Kidney epithelial cell (primary cell): Measurements from ENCODE around the gene NUCB2. TPM values are rescaled to one million over a fixed set of nuclear protein-coding genes. Genes with fewer than 3 reads are reported as not detected.

Source experiments
- DNase-seq: peaks from one replicate; pipeline ENCODE4 v3.0.0-alpha.2; 2010; ENCODE audit warnings: low read depth
- H3K27me3 ChIP-seq: 2 replicates; pipeline ENCODE4 v1.6.0; 2011; ENCODE audit warnings: low read length; ENCODE audit not compliant: control insufficient read depth, insufficient read depth
- H3K36me3 ChIP-seq: 2 replicates; pipeline ENCODE4 v1.5.1; 2011; ENCODE audit warnings: low read length; ENCODE audit not compliant: control insufficient read depth, insufficient read depth
- H3K4me3 ChIP-seq: 2 replicates; pipeline ENCODE4 v1.5.1; 2011; ENCODE audit warnings: low read depth, mild to moderate bottlenecking, control low read depth, low read length
- CTCF ChIP-seq: IDR thresholded peaks from 2 replicates; pipeline ENCODE4 v1.5.1; 2011; ENCODE audit warnings: mild to moderate bottlenecking, moderate library complexity, low read length, control low read depth, inconsistent platforms; ENCODE audit not compliant: insufficient read depth, poor library complexity, severe bottlenecking
- total RNA-seq: library from RNA; depleted of rRNA; stranded (reverse); fragments of >200 nt; gene quantifications from 2 replicates; pipeline ENCODE4 v1.2.3, GENCODE V29; 2015

NUCB2 gene
- total RNA-seq, 1 donor from 2014 or later, result 26.1 TPM

GRCh38 chr11:17333799-17334586 lies 57.5 kb downstream of the NUCB2 start:
- Histone ChIP-seq H3K4me3 (no peak overlapping the region), H3K36me3 (no peaks in the 10 kb centered on the region), H3K27me3 (no peaks in the 10 kb centered on the region)
- no peak for TF ChIP-seq CTCF
- no peak for DNase-seq

GRCh38 chr11:17343257-17343656 lies 66.7 kb downstream of the NUCB2 start:
- Histone ChIP-seq H3K4me3 (no peak overlapping the region), H3K27me3 (no peaks in the 10 kb centered on the region), H3K36me3 (no peaks in the 10 kb centered on the region)
- no peak for DNase-seq
- TF ChIP-seq CTCF, result no peak

- no peak for TF ChIP-seq CTCF
- Histone ChIP-seq H3K4me3 (no peak overlapping the region), H3K27me3 (no peaks in the 10 kb centered on the region), H3K36me3 (no peaks in the 10 kb centered on the region)
- DNase-seq, result peak; percentile 23
Measured at GRCh38 chr11:17343907-17344306, 67.4 kb downstream of the NUCB2 start.

- no peak for DNase-seq
- Histone ChIP-seq H3K36me3 (no peaks in the 10 kb centered on the region), H3K4me3 (no peak overlapping the region), H3K27me3 (peaks cover 3% of the 10 kb centered on the region)
- no peak for TF ChIP-seq CTCF
Measured at GRCh38 chr11:17347676-17348075, 71.1 kb downstream of the NUCB2 start.

GRCh38 chr11:17350455-17351171 lies 74.1 kb downstream of the NUCB2 start:
- no peak for DNase-seq
- H3K4me3 ChIP-seq, result no peak overlapping the region
- no peak for TF ChIP-seq CTCF
- H3K27me3 ChIP-seq, result peaks cover 3% of the 10 kb centered on the region
- no peaks in the 10 kb centered on the region for H3K36me3 ChIP-seq
